Right ventricle myocardium inferior (tissue), 1 donor: ENCODE measurements around the gene LRRC25. TPM values are rescaled to one million over a fixed set of nuclear protein-coding genes. Genes with fewer than 3 reads are reported as not detected.
A peak's percentile ranks its signal among the peaks of the same experiment; 100 is the strongest.
"Not testable (repeated sequence)": the region's sequence is repeated elsewhere in the genome, so short reads cannot be mapped to it uniquely, and the experiment has no call there.

Source experiments
- ATAC-seq: fragments of 200-7000 bp; cut with Tn5 transposase; one replicate; pipeline ENCODE4 v1.9.1; 2020; ENCODE audit warnings: mild to moderate bottlenecking, moderate library complexity
- DNase-seq: peaks from one replicate; pipeline ENCODE4 v3.0.0; 2021; ENCODE audit errors: missing footprints
- intact Hi-C: fragments of 100-400 bp; cut with DNase I; formaldehyde crosslinking; loops from one replicate; pipeline ENCODE4 v1.11.0; 2022
- total RNA-seq: library from RNA; stranded (reverse); fragmentation: NEBNext Ultra II Directional; extraction: Animal tissue kit (Norgen Biotek cat#: 25700); gene quantifications from one replicate; pipeline ENCODE4 v1.2.1, GENCODE V29; 2021
- donor health status: DM: no; HTN: yes; CAD: no; lungs with severe emphysema.

The LRRC25 gene
- total RNA-seq, 1 donor from 2014 or later, result 5.0 TPM

DNA sequence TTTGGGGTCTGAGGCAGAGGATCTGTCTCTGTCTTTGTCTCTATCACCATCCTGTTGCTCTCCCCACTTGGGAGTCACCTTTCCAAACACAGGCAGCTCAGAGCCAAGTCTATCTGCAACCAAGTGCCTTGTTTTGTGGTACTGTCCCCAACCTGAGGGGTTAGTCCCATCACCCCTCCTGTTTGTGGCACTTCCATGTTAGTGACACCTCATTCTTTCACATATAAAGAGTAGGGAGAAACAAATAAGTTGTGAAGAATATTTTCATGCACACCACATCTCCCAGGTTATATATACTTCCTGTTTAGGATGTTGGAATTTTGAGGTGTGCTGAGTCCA lies 7.7 kb downstream of the LRRC25 start:
- intact Hi-C loops, result loop anchor here (2.0 kb wide), 1 partner anchor 21 kb away; no protein-coding TSS in a partner anchor
- DNase-seq (peak; percentile 5), ATAC-seq (no peak)

DNA sequence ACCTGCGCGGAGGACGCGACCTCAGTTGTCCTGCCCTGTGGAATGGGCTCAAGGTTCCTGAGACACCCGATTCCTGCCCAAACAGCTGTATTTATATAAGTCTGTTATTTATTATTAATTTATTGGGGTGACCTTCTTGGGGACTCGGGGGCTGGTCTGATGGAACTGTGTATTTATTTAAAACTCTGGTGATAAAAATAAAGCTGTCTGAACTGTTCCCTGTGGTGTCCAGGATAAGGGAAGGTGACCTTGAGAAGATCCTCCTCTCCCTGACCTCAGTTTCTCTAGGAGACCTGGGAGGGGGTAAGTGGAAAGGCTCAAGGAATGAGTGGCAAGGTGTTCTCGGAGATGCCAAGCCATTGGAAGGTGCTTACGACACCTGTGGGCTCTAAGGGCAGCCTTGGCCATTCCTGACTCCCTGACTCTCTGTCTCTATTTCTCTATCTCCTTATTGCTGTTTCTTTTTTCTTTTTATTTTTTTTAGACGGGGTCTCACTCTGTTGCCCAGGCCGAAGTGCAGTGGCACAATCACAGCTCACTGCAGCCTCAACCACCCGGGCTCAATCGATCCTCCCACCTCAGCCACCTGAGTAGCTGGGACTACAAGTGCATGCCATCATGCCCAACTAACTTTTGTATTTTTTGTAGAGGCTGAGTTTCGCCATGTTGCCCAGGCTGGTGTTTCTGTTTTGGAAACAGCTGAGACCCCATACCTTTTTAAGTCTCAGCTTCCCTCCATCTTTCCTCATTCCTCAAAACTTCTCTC lies 8.3 kb downstream of the LRRC25 start:
- ATAC-seq (no peak), DNase-seq (peak; percentile 28)
- intact Hi-C loops, result loop anchor here (2.0 kb wide), 1 partner anchor 22 kb away; no protein-coding TSS in a partner anchor

DNA sequence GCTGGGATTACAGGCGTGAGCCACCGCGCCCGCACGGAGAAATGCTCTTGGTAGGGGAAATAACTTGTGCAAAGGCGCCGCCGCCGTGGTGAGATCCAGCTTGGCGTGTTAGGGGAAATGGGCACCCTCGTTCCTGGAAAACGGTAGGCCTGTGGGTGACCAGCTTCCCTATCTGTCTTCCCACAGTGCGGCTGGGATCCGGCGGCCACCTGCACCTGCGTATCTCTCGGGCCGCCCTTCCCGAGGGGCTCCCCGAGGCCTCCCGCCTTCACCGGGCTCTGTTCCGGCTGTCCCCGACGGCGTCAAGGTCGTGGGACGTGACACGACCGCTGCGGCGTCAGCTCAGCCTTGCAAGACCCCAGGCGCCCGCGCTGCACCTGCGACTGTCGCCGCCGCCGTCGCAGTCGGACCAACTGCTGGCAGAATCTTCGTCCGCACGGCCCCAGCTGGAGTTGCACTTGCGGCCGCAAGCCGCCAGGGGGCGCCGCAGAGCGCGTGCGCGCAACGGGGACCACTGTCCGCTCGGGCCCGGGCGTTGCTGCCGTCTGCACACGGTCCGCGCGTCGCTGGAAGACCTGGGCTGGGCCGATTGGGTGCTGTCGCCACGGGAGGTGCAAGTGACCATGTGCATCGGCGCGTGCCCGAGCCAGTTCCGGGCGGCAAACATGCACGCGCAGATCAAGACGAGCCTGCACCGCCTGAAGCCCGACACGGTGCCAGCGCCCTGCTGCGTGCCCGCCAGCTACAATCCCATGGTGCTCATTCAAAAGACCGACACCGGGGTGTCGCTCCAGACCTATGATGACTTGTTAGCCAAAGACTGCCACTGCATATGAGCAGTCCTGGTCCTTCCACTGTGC lies 9.1 kb downstream of the LRRC25 start:
- intact Hi-C loops, result loop anchor here (2.0 kb wide), 1 partner anchor 22 kb away; no protein-coding TSS in a partner anchor
- DNase-seq (peak; percentile 95), ATAC-seq (peak; percentile 86)

DNA sequence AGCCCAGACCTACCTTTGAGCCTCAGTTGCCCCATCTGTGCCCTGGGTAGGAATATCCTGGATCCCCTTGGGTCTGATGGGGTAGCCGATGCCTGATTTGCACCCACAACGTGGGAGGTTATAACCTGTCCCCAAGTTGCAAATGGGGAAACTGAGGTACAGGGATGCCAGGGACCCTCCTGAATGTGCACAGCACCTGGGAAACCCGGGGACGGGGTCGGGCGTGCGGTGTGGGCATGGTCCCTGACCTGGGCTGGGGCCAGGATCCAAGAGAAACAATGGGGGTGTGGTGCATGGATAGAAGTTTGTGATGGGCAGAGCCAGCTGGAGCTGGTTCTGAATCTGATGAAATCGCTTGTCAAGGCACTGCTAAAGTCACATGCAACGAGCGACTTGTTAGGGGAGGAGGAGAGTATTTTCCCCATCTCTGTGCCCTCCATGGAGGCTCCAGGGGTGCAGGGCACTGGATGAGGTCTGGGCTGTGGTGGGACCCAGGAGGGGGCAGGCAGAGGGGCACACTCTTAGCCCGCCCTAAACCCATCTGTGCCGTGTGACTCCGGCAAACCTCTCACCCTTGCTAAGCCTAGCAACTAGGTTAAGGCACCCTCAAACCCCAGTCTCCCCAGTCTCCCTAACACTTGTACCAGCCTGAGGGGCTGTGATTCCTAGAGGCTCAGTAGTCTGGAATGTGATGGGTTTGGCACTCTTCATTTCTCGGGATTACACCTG lies 10.7 kb downstream of the LRRC25 start:
- intact Hi-C loops, result no loop called here
- DNase-seq (no peak), ATAC-seq (no peak)

DNA sequence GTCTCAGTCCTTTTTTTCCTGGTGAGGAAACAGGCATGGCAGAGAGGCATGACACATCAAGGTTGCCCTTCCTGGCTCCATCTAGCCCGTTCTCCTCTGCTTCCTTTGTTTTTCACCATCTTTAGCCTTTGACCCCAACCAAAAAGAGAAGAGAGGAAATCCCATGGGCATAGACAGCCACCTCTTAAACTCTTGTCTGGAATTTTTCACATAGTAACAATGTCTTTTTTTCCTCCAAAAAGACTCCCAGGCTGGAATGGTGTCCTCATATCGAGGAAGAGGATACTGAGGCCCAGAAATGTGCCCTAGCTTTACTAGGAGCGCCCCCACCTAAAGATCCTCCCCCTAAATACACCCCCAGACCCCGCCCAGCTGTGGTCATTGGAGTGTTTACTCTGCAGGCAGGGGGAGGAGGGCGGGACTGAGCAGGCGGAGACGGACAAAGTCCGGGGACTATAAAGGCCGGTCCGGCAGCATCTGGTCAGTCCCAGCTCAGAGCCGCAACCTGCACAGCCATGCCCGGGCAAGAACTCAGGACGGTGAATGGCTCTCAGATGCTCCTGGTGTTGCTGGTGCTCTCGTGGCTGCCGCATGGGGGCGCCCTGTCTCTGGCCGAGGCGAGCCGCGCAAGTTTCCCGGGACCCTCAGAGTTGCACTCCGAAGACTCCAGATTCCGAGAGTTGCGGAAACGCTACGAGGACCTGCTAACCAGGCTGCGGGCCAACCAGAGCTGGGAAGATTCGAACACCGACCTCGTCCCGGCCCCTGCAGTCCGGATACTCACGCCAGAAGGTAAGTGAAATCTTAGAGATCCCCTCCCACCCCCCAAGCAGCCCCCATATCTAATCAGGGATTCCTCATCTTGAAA lies 11.5 kb downstream of the LRRC25 start, which contains the start of gene GDF15:
TSS of gene GDF15 (plus strand) at position 484 of the 868 bp plus-strand sequence. CDS start at position 516, 32 bp downstream.
- intact Hi-C loops, result no loop called here
- peak; percentile 78 for DNase-seq
- ATAC-seq, result no peak

DNA sequence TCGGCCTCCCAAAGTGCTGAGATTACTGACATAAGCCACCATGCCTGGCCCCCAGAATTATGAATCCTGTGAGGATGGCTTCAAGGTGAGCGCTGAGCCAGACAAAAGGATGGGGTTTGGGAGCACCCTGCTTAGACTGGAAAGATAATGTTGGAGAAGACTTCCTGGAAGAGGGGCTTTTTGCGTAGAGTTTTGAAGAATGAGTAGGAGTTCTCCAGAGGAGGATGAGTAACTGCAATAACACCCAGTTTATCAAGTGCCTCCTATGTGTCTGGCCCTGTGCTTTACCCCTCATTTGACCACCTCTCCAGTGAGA lies 12.1 kb downstream of the LRRC25 start:
- DNase-seq, result no peak
- intact Hi-C loops, result no loop called here

DNA sequence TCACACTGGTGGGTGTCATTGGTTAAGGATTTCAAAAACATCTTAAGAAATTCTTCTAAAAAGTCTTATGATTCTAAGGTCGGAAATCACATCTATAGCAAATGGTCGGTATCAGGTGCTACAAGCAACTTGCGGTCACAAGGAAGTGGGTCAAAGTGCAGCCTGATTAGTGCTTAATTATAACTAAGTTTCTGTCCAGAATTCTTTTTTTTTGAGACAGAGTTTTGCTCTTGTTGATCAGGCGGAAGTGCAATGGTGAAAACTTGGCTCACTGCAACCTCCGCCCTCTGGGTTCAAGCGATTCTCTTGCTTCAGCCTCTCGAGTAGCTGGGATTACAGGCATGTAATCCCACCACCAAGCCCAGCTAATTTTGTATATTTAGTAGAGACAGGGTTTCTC lies 12.6 kb downstream of the LRRC25 start:
- no peak for ATAC-seq
- intact Hi-C loops, result no loop called here
- DNase-seq, result no peak

More for the DNA sequence above, 12.1 kb downstream of the LRRC25 start:
- ATAC-seq, result no peak

DNA sequence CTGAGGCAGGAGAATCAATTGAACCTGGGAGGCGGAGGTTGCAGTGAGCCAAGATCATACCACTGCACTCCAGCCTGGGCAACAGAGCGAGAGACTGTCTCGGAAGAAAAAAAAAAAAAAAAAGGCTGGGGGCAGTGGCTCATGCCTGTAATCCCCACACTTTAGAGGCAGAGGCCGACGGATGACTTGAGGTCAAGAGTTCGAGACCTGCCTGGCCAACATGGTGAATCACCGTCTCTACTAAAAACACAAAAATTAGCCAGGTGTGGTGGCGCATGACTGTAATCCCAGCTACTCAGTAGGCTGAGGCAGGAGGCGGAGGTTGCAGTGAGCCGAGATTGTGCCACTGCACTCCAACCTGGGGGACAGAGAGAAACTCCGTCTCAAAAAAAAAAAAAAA lies 13.8 kb downstream of the LRRC25 start:
- not testable (repeated sequence) for DNase-seq

DNA sequence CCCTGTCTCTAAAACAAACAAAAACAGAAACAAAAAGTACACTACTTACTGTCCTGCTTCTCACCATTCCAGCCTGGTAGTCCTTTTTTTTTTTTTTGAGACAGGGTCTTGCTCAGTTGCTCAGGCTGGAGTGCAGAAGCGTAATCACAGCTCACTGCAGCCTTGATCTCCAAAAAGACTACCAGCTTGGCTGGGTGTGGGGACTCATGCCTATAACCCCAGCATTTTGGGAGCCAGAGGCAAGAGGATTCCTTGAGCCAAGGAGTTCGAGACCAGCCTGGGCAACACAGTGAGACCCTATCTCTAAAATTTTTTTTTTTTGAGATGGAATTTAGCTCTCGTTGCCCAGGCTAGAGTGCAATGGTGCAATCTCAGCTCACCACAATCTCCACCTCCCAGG lies 16.6 kb downstream of the LRRC25 start:
- ATAC-seq (no peak), DNase-seq (no peak)
- intact Hi-C loops, result no loop called here

More for the DNA sequence above, 13.8 kb downstream of the LRRC25 start:
- intact Hi-C loops, ATAC-seq: not testable (repeated sequence)

DNA sequence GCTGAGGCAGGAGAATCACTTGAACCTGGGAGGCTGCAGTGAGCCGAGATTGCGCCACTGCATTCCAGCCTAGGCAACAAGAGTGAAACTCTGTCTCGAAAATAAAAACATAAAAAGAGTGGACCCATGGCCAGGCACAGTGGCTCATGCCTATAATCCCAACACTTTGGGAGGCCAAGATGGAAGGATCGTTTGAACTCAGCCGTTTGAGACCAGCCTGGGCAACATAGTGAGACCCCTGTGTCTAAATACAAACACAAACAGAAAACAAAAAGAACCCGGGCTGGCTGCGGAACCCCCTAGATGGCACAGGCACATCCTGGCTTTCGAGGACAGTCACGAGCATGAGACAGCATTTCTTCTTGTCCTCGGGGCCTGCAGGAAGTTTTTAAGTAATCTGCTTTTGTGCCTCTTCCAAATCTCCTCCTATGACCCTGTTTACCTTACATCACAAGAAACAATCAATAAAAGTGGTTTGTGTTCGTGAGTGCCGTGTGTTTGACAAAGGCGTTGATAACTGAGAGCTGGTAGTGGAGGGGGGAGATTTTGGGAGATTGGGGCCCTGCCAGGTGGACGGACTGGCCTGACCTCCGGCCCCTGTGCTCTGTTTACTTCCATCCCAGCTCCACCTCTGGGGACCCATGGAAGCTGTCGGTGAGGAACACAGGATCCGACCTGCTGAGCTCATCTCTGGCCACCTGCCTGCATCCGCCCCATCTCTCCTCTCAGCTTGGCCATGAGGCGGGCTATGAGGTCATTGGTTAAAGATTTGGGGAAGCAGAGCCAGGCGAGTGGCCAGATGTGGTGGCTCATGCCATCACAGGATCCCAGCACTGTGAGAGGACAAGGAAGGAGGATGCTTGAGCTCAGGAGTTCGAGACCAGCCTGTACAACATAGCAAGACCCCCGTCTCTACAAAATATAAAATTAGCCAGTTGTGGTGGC lies 17.3 kb downstream of the LRRC25 start:
- intact Hi-C loops, result no loop called here
- peak; percentile 94 for ATAC-seq

DNA sequence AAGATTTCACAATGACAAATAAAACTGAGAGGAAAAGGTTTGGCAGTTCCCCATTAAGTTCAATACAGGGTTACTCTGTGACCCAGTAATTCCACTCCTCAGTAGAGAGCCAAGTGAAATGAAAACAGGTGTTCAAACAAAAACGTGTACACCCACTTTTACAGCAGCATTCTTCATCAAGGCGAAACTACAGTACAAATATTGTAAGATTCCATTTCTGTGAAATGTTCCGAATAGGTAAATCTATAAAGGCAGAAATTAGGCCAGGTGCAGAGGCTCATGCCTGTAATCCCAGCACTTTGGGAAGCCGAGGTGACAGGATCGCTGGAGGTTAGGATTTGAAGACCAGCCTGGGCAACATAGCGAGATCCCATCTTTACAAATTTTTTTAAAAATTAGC lies 20.4 kb downstream of the LRRC25 start:
- ATAC-seq (no peak), DNase-seq (no peak)
- intact Hi-C loops, result no loop called here

More for the DNA sequence above, 17.3 kb downstream of the LRRC25 start:
- DNase-seq, result peak; percentile 87

DNA sequence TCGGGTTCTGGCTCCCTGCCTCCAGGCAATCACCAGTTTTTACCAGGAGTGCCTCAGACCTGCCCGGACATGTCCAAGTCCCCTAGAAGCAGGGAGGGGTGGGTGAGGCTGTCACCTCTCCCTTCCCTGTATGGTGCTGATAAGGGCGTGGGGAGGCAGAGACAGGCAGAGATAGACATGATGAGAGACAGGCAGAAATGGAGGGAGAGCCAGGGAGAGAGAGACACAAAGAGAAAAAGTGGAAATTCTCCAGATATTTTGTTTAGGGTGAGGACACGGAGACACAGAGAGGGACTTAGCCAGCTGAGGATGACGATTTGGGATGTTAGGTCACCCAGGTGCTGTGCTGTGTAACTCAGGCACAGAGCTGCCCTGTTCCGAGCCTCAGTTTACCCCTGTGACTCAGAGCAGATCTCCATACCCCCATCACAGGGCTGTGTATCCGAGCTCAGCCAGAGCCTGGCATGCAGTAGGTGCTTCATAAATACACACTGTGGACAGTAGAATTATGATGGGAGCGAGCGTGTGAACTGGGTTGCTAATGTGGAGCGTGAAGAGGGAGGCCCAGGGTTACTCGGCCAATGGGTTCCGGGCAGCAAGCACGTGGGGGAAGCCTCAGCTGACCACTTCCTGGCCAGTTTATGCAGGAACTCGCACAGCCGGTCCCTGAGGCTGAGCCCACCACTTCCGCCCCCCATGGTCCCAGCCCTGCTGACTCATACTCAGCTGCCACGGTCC lies 23.4 kb downstream of the LRRC25 start:
- peak; percentile 94 for DNase-seq
- peak; percentile 97 for ATAC-seq
- intact Hi-C loops, result no loop called here

DNA sequence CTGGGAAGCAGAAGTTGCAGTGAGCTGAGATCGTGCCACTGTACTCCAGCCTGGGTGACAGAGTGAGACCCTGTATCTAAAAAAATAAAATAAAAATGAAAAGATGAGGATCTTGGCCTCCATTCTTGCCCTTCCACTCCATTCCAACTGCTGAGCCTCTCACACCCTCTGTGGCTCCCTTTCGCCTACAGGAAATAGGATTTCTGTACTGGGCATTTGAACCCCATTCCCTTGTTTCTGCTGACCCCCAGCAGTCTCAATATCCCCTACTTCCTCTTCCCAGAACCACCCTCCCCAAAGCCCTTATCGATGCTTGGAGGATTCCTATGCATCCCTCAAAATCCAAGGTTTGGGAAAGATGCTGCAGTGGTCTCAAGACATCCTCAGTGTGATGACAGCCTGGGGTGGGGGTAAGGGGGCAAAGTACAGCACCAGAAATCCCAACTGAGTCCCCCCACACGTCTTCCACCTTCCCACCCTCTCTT lies 24.0 kb downstream of the LRRC25 start:
- DNase-seq, result no peak
- ATAC-seq, result no peak

DNA sequence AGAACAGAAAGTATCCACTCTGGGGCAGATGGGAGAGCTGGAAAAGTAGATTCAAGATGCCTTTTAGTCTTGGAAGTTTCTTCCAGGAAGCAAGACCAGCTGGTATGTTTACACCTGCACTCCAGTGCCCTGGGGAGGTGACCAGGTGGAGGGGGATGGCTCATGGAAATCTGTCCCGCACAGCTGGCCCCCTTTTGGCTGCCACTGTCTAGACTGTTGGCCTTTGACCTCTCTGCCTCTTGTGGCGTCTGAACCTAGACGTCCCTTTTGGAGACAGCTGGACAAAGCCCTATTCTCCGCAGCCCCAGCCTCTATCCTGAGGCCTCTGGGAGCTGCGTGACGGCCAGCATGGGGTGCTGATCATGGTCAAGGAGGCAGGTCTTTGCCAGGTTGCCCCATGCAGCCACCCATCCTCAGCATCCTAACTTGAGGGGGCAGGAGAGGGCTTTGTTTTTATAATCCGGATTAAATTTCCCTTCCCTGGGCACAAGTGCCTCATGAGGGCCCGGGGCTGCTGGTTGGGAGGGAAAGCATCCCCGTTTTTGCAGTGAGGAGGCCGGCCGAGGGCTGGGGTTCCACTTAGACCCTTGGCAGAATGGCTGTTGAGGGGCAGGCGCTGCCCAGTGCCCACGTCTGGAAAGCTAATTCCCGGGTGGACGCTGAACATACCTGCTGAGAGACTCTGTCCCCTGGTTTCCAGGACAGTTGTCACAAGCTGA lies 28.8 kb downstream of the LRRC25 start:
- intact Hi-C loops, result no loop called here
- ATAC-seq (no peak), DNase-seq (no peak)

More for the DNA sequence above, 24.0 kb downstream of the LRRC25 start:
- intact Hi-C loops, result no loop called here

DNA sequence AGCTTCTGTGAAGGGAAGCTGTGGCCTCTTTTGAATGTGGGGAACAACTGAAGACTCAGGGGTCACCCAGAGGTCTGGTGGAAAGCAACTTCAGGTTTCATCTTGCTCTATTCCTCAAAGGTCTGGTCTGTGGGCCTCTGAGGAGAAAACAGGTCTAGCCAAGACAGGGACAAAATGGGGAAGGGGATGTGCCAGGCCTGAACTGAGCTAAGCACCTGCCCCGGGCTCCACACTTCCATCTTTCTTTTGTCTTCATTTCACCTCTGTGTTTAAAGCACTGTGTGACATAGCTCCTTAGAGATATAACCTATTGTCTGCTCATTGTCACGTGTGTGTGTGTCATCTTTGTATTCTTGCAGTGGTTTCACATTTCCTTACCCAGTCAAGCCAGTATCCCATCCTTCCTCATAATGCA lies 31.4 kb downstream of the LRRC25 start:
- intact Hi-C loops, result no loop called here
- no peak for DNase-seq
- no peak for ATAC-seq
